Smooth muscle cell (in vitro differentiated cells): ENCODE results near the gene MMP2. TPM values are rescaled to one million over a fixed set of nuclear protein-coding genes. Genes with fewer than 3 reads are reported as not detected.

Experiments used
- DNase-seq: peaks from one replicate; lab custom pipeline; 2025; ENCODE audit not compliant: unreplicated experiment; lab: John Stamatoyannopoulos, UW
- H2AFZ ChIP-seq: fragments of 200-600 bp; sonication (generic); 2 replicates; pipeline ENCODE4 v1.6.0; 2016; ENCODE audit warnings: antibody characterized with exemption, low read depth, mild to moderate bottlenecking
- H3F3A ChIP-seq: fragments of 200-600 bp; sonication (generic); 2 replicates; pipeline ENCODE4 v1.6.0; 2017; ENCODE audit warnings: antibody characterized with exemption, low read depth
- H3K27ac ChIP-seq: fragments of 200-600 bp; sonication (generic); 2 replicates; pipeline ENCODE4 v1.5.1; 2016; ENCODE audit warnings: low read depth, mild to moderate bottlenecking
- H3K27me3 ChIP-seq: fragments of 200-600 bp; sonication (generic); 2 replicates; pipeline ENCODE4 v1.6.1; 2016; ENCODE audit warnings: low read depth, mild to moderate bottlenecking
- H3K36me3 ChIP-seq: fragments of 200-600 bp; sonication (generic); 2 replicates; pipeline ENCODE4 v1.5.1; 2016; ENCODE audit warnings: low read depth
- H3K4me1 ChIP-seq: fragments of 200-600 bp; sonication (generic); 2 replicates; pipeline ENCODE4 v1.5.1; 2016; ENCODE audit warnings: low read depth
- H3K4me2 ChIP-seq: fragments of 200-600 bp; sonication (generic); 2 replicates; pipeline ENCODE4 v1.6.0; 2016; ENCODE audit warnings: mild to moderate bottlenecking
- H3K4me3 ChIP-seq: fragments of 200-600 bp; sonication (generic); 2 replicates; pipeline ENCODE4 v1.5.1; 2016; ENCODE audit warnings: mild to moderate bottlenecking
- H3K79me2 ChIP-seq: fragments of 200-600 bp; sonication (generic); 2 replicates; pipeline ENCODE4 v1.6.0; 2016; ENCODE audit warnings: low read depth, mild to moderate bottlenecking
- H3K9ac ChIP-seq: fragments of 200-600 bp; sonication (generic); 2 replicates; pipeline ENCODE4 v1.6.0; 2016; ENCODE audit warnings: low read depth
- H3K9me3 ChIP-seq: fragments of 200-600 bp; sonication (generic); replicated peaks from 2 replicates; pipeline ENCODE4 v1.5.1; 2016; ENCODE audit warnings: low read depth
- H4K20me1 ChIP-seq: fragments of 200-600 bp; sonication (generic); 2 replicates; pipeline ENCODE4 v1.6.0; 2016; ENCODE audit warnings: low read depth
- CTCF ChIP-seq: fragments of 200-600 bp; sonication (generic); IDR thresholded peaks from 2 replicates; pipeline ENCODE4 v1.5.1; 2017; ENCODE audit warnings: borderline replicate concordance, mild to moderate bottlenecking, antibody characterized with exemption; ENCODE audit not compliant: insufficient read depth, poor library complexity, severe bottlenecking
- WGBS: methylation state at CpG from one replicate; pipeline ENCODE4 v1.1.7; 2016; ENCODE audit warnings: low lambda C conversion rate; 5-methylcytosine and 5-hydroxymethylcytosine counted together
- polyA plus RNA-seq: library from polyadenylated mRNA; unstranded; fragments of >200 nt; fragmentation: Nextera tagmentation; extraction: Ambion mirVana; gene quantifications from 2 replicates; pipeline ENCODE4 v1.2.1, GENCODE V29; 2016
- total RNA-seq: library from RNA; depleted of rRNA; stranded (reverse); fragments of >200 nt; gene quantifications from 2 replicates; pipeline ENCODE4 v1.2.3, GENCODE V29; 2014

The MMP2 gene
- total and polyA plus RNA-seq, 2 experiments from 2014 or later: 431 to 746 TPM

GRCh38 chr16:55477736-55478135 lies 1.3 kb upstream of the MMP2 start:
- WGBS: 62% methylated on average over 3 of the region's 3 CpGs
- no peak overlapping the region for H3K4me3 ChIP-seq
- no peaks in the 10 kb centered on the region for H3K9me3 ChIP-seq
- peaks cover 26% of the 10 kb centered on the region for H3K79me2 ChIP-seq
- peaks cover 23% of the 10 kb centered on the region for H4K20me1 ChIP-seq
- TF ChIP-seq CTCF: no peak
- H3K27ac ChIP-seq: no peak overlapping the region
- H2AFZ ChIP-seq: no peak overlapping the region
- no peaks in the 10 kb centered on the region for H3K27me3 ChIP-seq
- H3K9ac ChIP-seq: no peak overlapping the region
- peaks cover 10% of the 10 kb centered on the region for H3K4me1 ChIP-seq
- H3K4me2 ChIP-seq: no peak overlapping the region
- H3K36me3 ChIP-seq: no peaks in the 10 kb centered on the region
- peaks cover 16% of the 10 kb centered on the region for H3F3A ChIP-seq
- DNase-seq: no peak

GRCh38 chr16:55479430-55480140 lies 587 bp downstream of the MMP2 start:
- Histone ChIP-seq H3F3A (peaks cover 16% of the 10 kb centered on the region), H3K4me2 (peak overlapping the region; percentile 94), H3K9ac (peak overlapping the region; percentile 79), H3K9me3 (no peaks in the 10 kb centered on the region), H3K79me2 (peaks cover 38% of the 10 kb centered on the region), H3K27me3 (no peaks in the 10 kb centered on the region), H2AFZ (peak overlapping the region; percentile 82), H3K27ac (peak overlapping the region; percentile 83), H3K36me3 (no peaks in the 10 kb centered on the region), H3K4me1 (peaks cover 10% of the 10 kb centered on the region), H3K4me3 (peak overlapping the region; percentile 65), H4K20me1 (peaks cover 27% of the 10 kb centered on the region)
- WGBS: under 1% methylated on average over 31 of the region's 41 CpGs
- no peak for TF ChIP-seq CTCF
- DNase-seq: no peak

- Histone ChIP-seq H3K9me3 (no peaks in the 10 kb centered on the region), H3K27ac (peak overlapping the region; percentile 83), H3K4me2 (peak overlapping the region; percentile 94), H3K27me3 (no peaks in the 10 kb centered on the region), H3K79me2 (peaks cover 41% of the 10 kb centered on the region), H3K4me1 (peaks cover 10% of the 10 kb centered on the region), H3K4me3 (peak overlapping the region; percentile 65), H2AFZ (peak overlapping the region; percentile 82), H4K20me1 (peaks cover 27% of the 10 kb centered on the region), H3K9ac (peak overlapping the region; percentile 79), H3K36me3 (no peaks in the 10 kb centered on the region), H3F3A (peaks cover 16% of the 10 kb centered on the region)
- no peak for TF ChIP-seq CTCF
- DNase-seq: peak; percentile 63
- 0% methylated on average over 18 of the region's 25 CpGs for WGBS
Measured at GRCh38 chr16:55480228-55480655, 1.2 kb downstream of the MMP2 start.

GRCh38 chr16:55481023-55481422 lies 2.0 kb downstream of the MMP2 start:
- H3K79me2 ChIP-seq: peaks cover 44% of the 10 kb centered on the region
- H2AFZ ChIP-seq: no peak overlapping the region
- H3K27ac ChIP-seq: peak overlapping the region; percentile 77
- peaks cover 27% of the 10 kb centered on the region for H4K20me1 ChIP-seq
- H3K36me3 ChIP-seq: no peaks in the 10 kb centered on the region
- H3K4me1 ChIP-seq: peaks cover 10% of the 10 kb centered on the region
- 75% methylated on average over 4 of the region's 4 CpGs for WGBS
- no peaks in the 10 kb centered on the region for H3K27me3 ChIP-seq
- H3K9ac ChIP-seq: peak overlapping the region; percentile 61
- TF ChIP-seq CTCF: no peak
- H3K4me3 ChIP-seq: peak overlapping the region; percentile 65
- peaks cover 14% of the 10 kb centered on the region for H3F3A ChIP-seq
- H3K4me2 ChIP-seq: peak overlapping the region; percentile 94
- DNase-seq: no peak
- H3K9me3 ChIP-seq: no peaks in the 10 kb centered on the region
